Stomach (tissue), 9 donors: ENCODE results near the gene PPP1R14B. TPM values are rescaled to one million over a fixed set of nuclear protein-coding genes. Genes with fewer than 3 reads are reported as not detected.

ENCODE experiments used
- DNase-seq, 2 donors: peaks; one replicate each; pipeline versions ENCODE4 v3.0.0 to v3.0.0-alpha.2; 2013 to 2019
- H3K27ac ChIP-seq, 5 donors: fragments of 200-600 bp in 4 of 5; sonication (generic) in 4 of 5; one replicate each; pipeline ENCODE4 v1.5.1; 2013 to 2019; ENCODE audit warnings: mild to moderate bottlenecking in 1 of 5, moderate library complexity in 1 of 5
- H3K27me3 ChIP-seq, 3 donors: fragments of 200-600 bp; sonication (generic); one replicate each; pipeline ENCODE4 v1.5.1; 2017 to 2019; ENCODE audit warnings: mixed run types in 1 of 3
- H3K36me3 ChIP-seq, 4 donors: fragments of 200-600 bp; sonication (generic); 1 replicate in 3 of 4; 2 replicates in 1 of 4; pipeline ENCODE4 v1.5.1; 2016 to 2019
- H3K4me1 ChIP-seq, 4 donors: fragments of 200-600 bp; sonication (generic); one replicate each; pipeline ENCODE4 v1.5.1; 2016 to 2019
- H3K4me3 ChIP-seq, 4 donors: fragments of 200-600 bp; sonication (generic) in 3 of 4; one replicate each; pipeline ENCODE4 v1.5.1; 2016 to 2019; ENCODE audit warnings: mild to moderate bottlenecking in 1 of 4
- H3K9me3 ChIP-seq, 4 donors: fragments of 200-600 bp; sonication (generic); one replicate each; pipeline ENCODE4 v1.5.1; 2016 to 2019
- CTCF ChIP-seq, 7 experiments: fragments of 450-650 bp in 4 of 7; fragments of 200-600 bp in 3 of 7; sonication (generic) in 3 of 7; IDR thresholded peaks; one replicate each; pipeline ENCODE4 v1.5.1; 2016 to 2019; ENCODE audit warnings: antibody characterized with exemption in 7 of 7, control low read depth in 2 of 7, mild to moderate bottlenecking in 1 of 7
- EP300 ChIP-seq: sonication (generic); formaldehyde crosslinking; IDR thresholded peaks from one replicate; pipeline ENCODE4 v1.6.1; 2017; ENCODE audit warnings: antibody characterized with exemption
- POLR2A ChIP-seq, 4 donors: fragments of 450-650 bp; IDR thresholded peaks; one replicate each; pipeline ENCODE4 v1.6.1; 2016; ENCODE audit warnings: antibody characterized with exemption in 4 of 4, control low read depth in 2 of 4, mild to moderate bottlenecking in 1 of 4, moderate library complexity in 1 of 4
- POLR2AphosphoS5 ChIP-seq, 3 donors: sonication (generic); formaldehyde crosslinking; IDR thresholded peaks; one replicate each; pipeline ENCODE4 v1.6.1; 2016; ENCODE audit warnings: antibody characterized with exemption in 3 of 3
- WGBS, 5 donors: extraction: QIAGEN DNeasy Blood & Tissue Kit in 3 of 5; methylation state at CpG; one replicate each; pipeline versions ENCODE4 v1.1.5 to v1.1.7; 2013 to 2018; 5-methylcytosine and 5-hydroxymethylcytosine counted together
- intact Hi-C: fragments of 100-400 bp; cut with DNase I; formaldehyde crosslinking; loops from one replicate; pipeline ENCODE4 v1.15.1; 2023; ENCODE audit warnings: low total_unique reads
- polyA plus RNA-seq, 3 donors: library from polyadenylated mRNA; stranded (reverse); fragments of 200-250 nt; gene quantifications; one replicate each; pipeline ENCODE4 v1.2.3, GENCODE V29; 2013
- total RNA-seq, 5 donors: library from RNA; depleted of rRNA; stranded (reverse); fragments of >200 nt; gene quantifications; one replicate each; pipeline versions ENCODE4 v1.1.0 to v1.2.3, GENCODE V29; 2014 to 2016
- donor health status: healthy with polysubstance abuse.
- donor health status: Bipolar disorder and iron deficiency.
- donor health status: healthy.

The PPP1R14B gene
- total and polyA plus RNA-seq, 8 donors = 39.3 to 234 (median 77.6) TPM

- no peaks in the 10 kb centered on the region for H3K4me1 ChIP-seq
- DNase-seq = no peak
- no peak overlapping the region for H3K4me3 ChIP-seq
- H3K36me3 ChIP-seq = peaks cover 65 to 98% (median 97%) of the 10 kb centered on the region in 4 donors
- 88 to 93% (median 93%) methylated on average over 16 to 18 of the region's 18 CpGs for WGBS, 5 donors
- no peaks in the 10 kb centered on the region for H3K27me3 ChIP-seq
- H3K27ac ChIP-seq = no peak overlapping the region
- intact Hi-C loops = no loop called here
- H3K9me3 ChIP-seq = no peaks in the 10 kb centered on the region
- TF ChIP-seq POLR2AphosphoS5 (IDR thresholded peaks at IDR 0.05) (no peak), CTCF (IDR thresholded peaks at IDR 0.05) (no peak), POLR2A (IDR thresholded peaks at IDR 0.05) (no peak), EP300 (no peak)
These were observed 14.9 kb upstream of the PPP1R14B start for GRCh38 chr11:64261556-64262080.

- no peaks in the 10 kb centered on the region for H3K27me3 ChIP-seq
- H3K4me1 ChIP-seq = no peaks in the 10 kb centered on the region
- H3K27ac ChIP-seq = no peak overlapping the region
- H3K4me3 ChIP-seq = no peak overlapping the region
- H3K36me3 ChIP-seq = peaks cover 69 to 98% (median 97%) of the 10 kb centered on the region in 4 donors
- TF ChIP-seq CTCF (IDR thresholded peaks at IDR 0.05) (no peak), POLR2AphosphoS5 (IDR thresholded peaks at IDR 0.05) (no peak), EP300 (no peak), POLR2A (IDR thresholded peaks at IDR 0.05) (no peak)
- DNase-seq = no peak
- 90 to 94% (median 92%) methylated on average over 6 of the region's 6 CpGs for WGBS, 5 donors
- intact Hi-C loops = no loop called here
- no peaks in the 10 kb centered on the region for H3K9me3 ChIP-seq
These were observed 13.5 kb upstream of the PPP1R14B start for GRCh38 chr11:64260147-64260708.

- 73 to 88% (median 79%) methylated on average over 4 of the region's 4 CpGs for WGBS, 5 donors
These were observed 12.9 kb upstream of the PPP1R14B start for GRCh38 chr11:64259533-64260067.

More at GRCh38 chr11:64259533-64260067, 12.9 kb upstream of the PPP1R14B start:
- no peak for DNase-seq
- no peak overlapping the region for H3K27ac ChIP-seq
- intact Hi-C loops = no loop called here
- no peak overlapping the region for H3K4me3 ChIP-seq
- H3K27me3 ChIP-seq = no peaks in the 10 kb centered on the region
- TF ChIP-seq POLR2A (IDR thresholded peaks at IDR 0.05) = no peak
- no peak for TF ChIP-seq EP300
- TF ChIP-seq POLR2AphosphoS5 (IDR thresholded peaks at IDR 0.05) = no peak
- TF ChIP-seq CTCF (IDR thresholded peaks at IDR 0.05) = no peak
- no peaks in the 10 kb centered on the region for H3K4me1 ChIP-seq
- no peaks in the 10 kb centered on the region for H3K9me3 ChIP-seq
- H3K36me3 ChIP-seq = peaks cover 71 to 98% (median 97%) of the 10 kb centered on the region in 4 donors
